ENCODE results near the gene PDZRN3. TPM values are rescaled to one million over a fixed set of nuclear protein-coding genes. Genes with fewer than 3 reads are reported as not detected.

Gene PDZRN3
- total RNA-seq, 1 donor from 2014 or later = 23.9 TPM

- no peaks in the 10 kb centered on the region for H3K27me3 ChIP-seq
- ATAC-seq (no peak), DNase-seq (no peak)
- H3K9me3 ChIP-seq = no peaks in the 10 kb centered on the region
- intact Hi-C loops (cut with DNase I) = no loop called here
- TF ChIP-seq CTCF (IDR thresholded peaks at IDR 0.05) = no peak
- no peak overlapping the region for H3K4me3 ChIP-seq
- H3K4me1 ChIP-seq = peaks cover 9% of the 10 kb centered on the region
- H3K27ac ChIP-seq = no peak overlapping the region
- no peaks in the 10 kb centered on the region for H3K36me3 ChIP-seq
These were observed 202.2 kb downstream of the PDZRN3 start for GRCh38 chr3:73422571-73422970.

- ATAC-seq (no peak), DNase-seq (no peak)
- Histone ChIP-seq H3K9me3 (no peaks in the 10 kb centered on the region), H3K4me1 (peaks cover 7% of the 10 kb centered on the region), H3K27ac (peak overlapping the region; percentile 30), H3K27me3 (no peaks in the 10 kb centered on the region), H3K36me3 (no peaks in the 10 kb centered on the region), H3K4me3 (no peak overlapping the region)
- intact Hi-C loops (cut with DNase I) = no loop called here
- TF ChIP-seq CTCF (IDR thresholded peaks at IDR 0.05) = no peak
These were observed 204.8 kb downstream of the PDZRN3 start for GRCh38 chr3:73419942-73420341.

GRCh38 chr3:73419179-73419803 is 205.4 kb downstream of the PDZRN3 start:
- intact Hi-C loops (cut with DNase I) = no loop called here
- no peak for DNase-seq

GRCh38 chr3:73418681-73419080 is 206.1 kb downstream of the PDZRN3 start:
- H3K27ac ChIP-seq = no peak overlapping the region
- intact Hi-C loops (cut with DNase I) = no loop called here
- no peak for TF ChIP-seq CTCF (IDR thresholded peaks at IDR 0.05)
- H3K27me3 ChIP-seq = no peaks in the 10 kb centered on the region
- DNase-seq (no peak), ATAC-seq (no peak)
- H3K4me3 ChIP-seq = no peak overlapping the region
- no peaks in the 10 kb centered on the region for H3K36me3 ChIP-seq
- H3K4me1 ChIP-seq = peaks cover 8% of the 10 kb centered on the region
- H3K9me3 ChIP-seq = no peaks in the 10 kb centered on the region

More at GRCh38 chr3:73419179-73419803, 205.4 kb downstream of the PDZRN3 start:
- no peak for TF ChIP-seq CTCF (IDR thresholded peaks at IDR 0.05)
- no peak for ATAC-seq
- Histone ChIP-seq H3K9me3 (no peaks in the 10 kb centered on the region), H3K4me3 (no peak overlapping the region), H3K27ac (peak overlapping the region; percentile 30), H3K36me3 (no peaks in the 10 kb centered on the region), H3K27me3 (no peaks in the 10 kb centered on the region), H3K4me1 (peaks cover 8% of the 10 kb centered on the region)

- Histone ChIP-seq H3K4me3 (no peak overlapping the region), H3K27me3 (no peaks in the 10 kb centered on the region), H3K9me3 (no peaks in the 10 kb centered on the region), H3K36me3 (no peaks in the 10 kb centered on the region), H3K27ac (no peak overlapping the region), H3K4me1 (peaks cover 3% of the 10 kb centered on the region)
- ATAC-seq (no peak), DNase-seq (no peak)
- no peak for TF ChIP-seq CTCF (IDR thresholded peaks at IDR 0.05)
- intact Hi-C loops (cut with DNase I) = no loop called here
These were observed 209.6 kb downstream of the PDZRN3 start for GRCh38 chr3:73415118-73415517.

GRCh38 chr3:73413619-73414018 is 211.1 kb downstream of the PDZRN3 start:
- ATAC-seq = no peak
- DNase-seq = no peak
- no peak overlapping the region for H3K27ac ChIP-seq
- intact Hi-C loops (cut with DNase I) = no loop called here
- H3K4me3 ChIP-seq = no peak overlapping the region
- H3K36me3 ChIP-seq = no peaks in the 10 kb centered on the region
- no peaks in the 10 kb centered on the region for H3K9me3 ChIP-seq
- no peaks in the 10 kb centered on the region for H3K27me3 ChIP-seq
- TF ChIP-seq CTCF (IDR thresholded peaks at IDR 0.05) = no peak
- peaks cover 3% of the 10 kb centered on the region for H3K4me1 ChIP-seq
